Muscle of arm (tissue), 12 donors: ENCODE measurements around the gene PHACTR3. TPM values are rescaled to one million over a fixed set of nuclear protein-coding genes. Genes with fewer than 3 reads are reported as not detected.

Experiments used
- DNase-seq: peaks from one replicate; pipeline ENCODE4 v3.0.0-alpha.2; 2013
- polyA plus RNA-seq, 12 donors: library from polyadenylated mRNA; unstranded; fragments of 120-200 nt; gene quantifications; one replicate each; pipeline ENCODE4 v1.2.1, GENCODE V29; 2013; ENCODE audit not compliant: insufficient read length in 12 of 12

Gene PHACTR3
- polyA plus RNA-seq, 12 donors: 4.4 to 22.4 (median 9.2) TPM; not detected in 1

DNA sequence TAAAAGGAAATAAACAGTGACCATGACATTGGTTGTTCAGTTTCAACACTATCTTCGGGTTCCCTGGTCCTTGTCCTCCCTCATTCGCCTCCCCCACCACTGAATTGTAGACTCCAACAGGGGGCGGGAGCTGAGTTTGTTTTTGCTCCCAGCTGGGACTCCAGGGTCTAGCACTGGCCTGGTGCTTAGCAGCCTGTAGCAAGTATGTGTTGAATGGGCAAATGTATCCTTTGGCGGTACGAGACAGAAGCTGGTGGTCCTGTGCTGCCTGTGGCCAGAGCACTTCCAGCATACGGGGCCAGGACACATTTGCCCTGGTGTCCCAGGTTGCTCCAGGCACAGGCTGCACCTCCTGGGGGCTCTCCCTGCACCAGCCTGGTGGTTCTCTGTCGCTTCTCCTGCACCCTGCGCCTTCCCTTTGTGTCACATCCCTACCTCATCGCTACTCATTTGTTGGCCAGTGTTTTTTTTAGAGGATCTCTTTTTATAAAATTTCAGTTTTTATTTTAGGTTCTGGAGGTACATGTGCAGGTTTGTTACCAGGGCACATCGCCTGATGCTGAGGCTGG, 40.1 kb downstream of the PHACTR3 start:
- no peak for DNase-seq

DNA sequence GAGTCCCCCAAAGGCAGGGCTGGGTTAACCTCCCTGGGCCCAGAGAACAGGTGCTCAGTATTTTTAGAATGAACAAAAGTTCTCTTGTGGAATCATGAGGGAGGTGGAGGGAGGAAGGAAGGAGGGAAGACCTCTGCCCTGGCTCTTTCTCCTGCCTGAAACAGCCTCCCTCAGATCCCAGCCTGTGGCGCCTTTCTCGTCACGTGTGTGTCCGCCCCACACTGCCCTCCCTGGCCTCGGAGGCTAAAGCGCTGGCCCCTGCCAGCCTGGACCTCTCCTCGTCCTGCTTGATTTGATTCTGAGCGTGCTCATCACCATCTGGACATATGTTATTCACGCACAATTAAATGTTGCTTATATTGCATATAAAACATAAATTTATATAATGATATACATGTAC, 40.9 kb downstream of the PHACTR3 start:
- no peak for DNase-seq

DNA sequence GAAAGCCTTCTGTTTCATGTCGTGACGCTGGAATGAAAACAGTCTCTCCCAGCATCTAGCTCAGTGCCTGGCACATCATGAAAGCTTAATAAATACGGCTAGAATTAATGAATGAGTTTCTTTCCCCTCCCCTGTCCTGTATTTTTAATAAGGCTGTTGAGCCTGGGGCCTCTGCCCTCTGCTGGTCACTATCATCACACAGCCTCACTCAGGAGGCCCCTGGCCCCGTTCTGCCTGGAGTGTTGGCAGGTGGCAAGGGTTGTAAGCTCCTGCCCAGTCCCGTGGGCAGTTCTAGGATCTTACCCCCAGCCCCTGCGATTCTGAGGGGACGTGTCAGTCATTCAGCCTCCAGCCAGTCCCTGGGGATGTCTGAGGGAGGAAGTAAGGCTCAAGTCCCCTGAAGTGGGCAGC, 41.4 kb downstream of the PHACTR3 start:
- DNase-seq: no peak

DNA sequence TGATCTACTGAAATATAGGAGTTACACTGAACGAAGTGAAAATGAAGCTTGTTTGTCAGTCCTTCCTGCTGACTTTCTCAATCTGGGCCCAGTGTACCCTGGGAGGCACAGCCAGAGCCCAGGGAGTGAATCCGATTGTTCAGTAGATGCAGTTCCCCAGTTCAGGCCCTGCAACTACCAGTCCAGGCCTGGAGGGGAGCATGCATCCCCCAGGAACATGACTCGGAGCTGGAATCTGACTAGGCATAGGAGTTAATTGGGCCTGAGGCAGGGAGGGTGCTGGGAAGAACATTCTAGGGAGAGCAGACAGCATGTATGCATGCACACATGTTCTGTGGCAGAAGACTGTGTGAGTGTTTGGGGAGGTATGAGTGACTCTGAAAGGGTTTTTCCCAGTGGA, 42.1 kb downstream of the PHACTR3 start:
- DNase-seq: no peak

DNA sequence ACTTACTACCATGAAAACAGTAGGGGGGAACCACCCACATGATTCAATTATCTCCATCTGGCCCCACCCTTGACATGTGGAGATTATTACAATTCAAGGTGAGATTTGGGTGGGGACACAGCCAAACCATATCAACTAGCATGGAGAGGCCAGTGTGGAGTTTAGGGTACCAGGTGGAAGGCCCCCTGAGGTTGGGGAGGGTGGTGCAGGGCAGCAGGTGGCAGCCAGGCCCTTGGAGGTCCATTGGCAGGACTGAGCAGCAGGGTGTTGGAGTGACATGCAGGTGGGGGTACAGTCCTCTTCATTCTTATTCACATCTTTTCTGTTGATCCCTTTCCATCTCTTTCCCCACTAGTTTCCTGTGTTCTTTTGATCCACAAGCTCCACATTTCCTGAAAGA, 42.9 kb downstream of the PHACTR3 start:
- no peak for DNase-seq

DNA sequence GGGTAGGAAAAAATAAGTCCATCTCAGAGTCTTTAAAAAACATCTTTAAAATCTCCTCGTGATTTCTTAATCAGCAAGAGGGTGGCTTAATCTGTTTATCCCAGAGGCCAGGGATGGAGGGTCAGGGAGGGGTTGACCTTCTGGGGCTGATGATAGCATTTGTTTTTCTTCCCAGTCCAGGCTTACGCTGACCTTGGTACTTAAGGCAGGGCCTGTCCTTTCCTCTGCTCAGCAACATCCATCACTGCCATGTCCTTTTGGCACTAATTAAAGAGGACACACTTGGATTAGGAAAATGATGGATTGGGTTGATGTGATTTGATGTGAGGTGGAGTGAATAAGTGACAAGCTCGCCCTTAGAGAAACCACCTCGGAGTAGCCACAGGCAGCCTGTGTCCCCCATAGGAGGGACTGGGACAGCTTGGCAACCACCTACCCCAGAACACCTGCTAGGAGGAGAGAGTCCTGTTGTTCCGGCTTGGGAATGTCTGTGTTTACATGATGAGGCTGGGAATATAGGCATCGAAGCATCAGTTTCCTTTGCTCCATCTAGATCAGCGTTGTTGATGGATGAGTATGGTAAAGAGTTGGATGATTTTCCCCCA, 44.2 kb downstream of the PHACTR3 start:
- DNase-seq: no peak

DNA sequence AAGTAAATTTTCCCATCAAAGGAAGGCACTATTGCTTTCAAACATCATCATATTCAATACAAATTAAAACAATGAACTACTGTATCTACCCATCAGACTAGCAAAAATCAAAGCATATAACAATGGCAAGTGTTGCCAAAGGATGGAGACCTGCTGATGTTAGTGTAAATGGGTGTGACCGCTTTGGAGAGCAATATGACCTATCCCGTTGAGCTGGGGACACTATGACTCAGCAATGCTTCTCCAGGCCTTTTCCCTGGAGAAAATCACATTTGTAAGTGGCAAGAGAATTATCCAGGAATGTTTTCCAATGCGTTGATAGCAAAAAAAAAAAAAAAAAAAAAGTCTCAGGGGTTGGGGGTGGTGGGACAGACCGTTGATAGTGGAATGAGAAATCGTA, 46.1 kb downstream of the PHACTR3 start:
- no peak for DNase-seq

DNA sequence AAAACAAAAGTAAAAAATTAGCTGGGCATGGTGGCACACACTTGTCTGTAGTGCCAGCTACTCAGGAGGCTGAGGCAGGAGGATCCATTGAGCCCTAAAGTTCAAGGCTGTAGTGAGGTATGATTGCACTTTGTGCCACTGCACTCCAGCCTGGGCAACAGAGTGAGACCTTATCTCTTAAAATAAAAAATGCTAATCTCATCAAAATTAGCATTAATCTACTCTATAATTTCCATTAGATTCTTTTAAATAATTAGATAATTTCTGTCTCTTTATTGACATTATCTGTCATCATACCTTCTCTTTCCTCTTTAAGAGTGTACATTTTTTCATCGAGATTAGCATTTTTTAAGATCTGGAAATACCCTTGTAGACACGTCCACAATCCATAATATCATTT, 48.0 kb downstream of the PHACTR3 start:
- no peak for DNase-seq

DNA sequence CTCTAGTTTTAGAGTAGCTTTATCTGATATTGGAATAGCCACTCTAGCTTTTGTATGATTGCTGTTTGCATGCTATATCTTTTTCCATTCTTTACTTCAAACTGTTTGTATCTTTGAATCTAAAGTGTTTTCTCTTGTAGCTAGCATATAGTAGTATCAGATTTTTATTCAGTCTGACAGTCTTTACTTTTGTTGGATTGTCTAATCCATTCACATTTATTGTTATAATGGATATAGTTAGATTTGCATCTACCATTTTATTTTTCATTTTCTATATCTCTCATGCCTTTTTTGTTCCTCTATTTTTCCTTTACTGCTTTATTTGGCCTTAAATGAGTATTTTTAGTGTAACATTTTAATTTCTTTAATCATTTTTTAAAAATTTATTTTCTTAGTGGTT, 52.1 kb downstream of the PHACTR3 start:
- DNase-seq: no peak

DNA sequence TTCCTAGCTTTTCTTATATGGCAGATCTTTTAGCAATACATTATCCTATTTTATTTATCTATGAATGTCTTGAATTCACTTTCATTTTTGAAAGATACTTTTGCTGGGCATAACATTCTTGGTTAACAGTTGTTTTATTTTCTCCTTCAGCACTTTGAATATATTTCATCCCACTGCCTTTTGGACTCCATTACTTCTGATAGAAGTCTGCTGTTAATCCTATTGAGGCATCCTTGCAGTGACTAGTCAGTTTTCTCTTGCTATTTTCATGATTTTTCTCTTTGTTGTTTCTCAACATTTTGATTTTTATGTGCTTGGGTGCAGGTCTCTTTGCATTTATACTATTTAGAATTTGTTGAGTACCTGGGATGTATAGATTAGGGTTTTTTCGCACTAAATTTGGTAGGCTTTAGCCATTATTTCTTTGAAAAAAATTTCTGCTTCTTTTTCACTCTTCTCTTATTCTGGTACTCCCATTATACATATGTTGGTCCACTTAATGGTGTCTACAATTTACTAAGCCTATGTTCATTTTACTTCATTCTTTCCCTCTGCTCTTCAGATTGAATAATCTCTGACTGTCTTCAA, 53.2 kb downstream of the PHACTR3 start:
- DNase-seq: no peak

DNA sequence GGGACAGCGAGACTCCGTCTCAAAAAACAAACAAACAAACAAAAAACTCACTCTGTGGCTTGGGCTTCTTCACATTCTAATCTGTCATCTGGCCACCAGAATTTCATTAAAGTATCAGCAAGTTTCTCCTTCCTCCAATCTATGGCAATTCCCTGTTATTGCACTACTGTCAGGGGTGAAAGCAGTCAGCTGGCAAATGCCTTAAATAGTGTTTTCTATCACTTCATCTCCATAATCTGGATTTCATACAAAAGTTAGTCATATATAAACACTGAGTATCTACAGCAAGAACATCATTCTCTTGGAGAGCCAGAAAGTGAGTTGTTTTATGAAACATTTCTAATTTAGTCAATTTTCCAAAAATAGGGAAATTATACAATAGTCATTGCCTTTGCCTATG, 56.1 kb downstream of the PHACTR3 start:
- no peak for DNase-seq

DNA sequence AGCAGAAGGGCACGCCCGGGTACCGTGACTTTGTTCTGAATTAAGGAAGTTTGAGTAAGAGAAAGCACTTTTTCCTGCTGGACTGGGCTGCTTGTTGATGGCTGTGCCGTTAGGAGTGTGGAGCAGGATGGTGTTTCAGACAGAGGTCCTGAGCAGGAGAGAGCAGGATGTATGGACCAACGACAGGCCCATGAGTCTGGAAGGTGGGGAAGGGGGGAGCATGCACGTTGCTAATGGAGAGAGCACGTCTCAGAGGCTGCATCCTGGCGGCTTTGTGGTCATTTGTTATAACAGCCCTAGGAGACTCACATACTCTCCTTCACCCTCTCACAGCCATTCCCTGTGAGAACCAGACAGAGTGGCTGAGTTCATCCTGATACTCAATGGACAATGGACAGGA, 56.8 kb downstream of the PHACTR3 start:
- DNase-seq: no peak

DNA sequence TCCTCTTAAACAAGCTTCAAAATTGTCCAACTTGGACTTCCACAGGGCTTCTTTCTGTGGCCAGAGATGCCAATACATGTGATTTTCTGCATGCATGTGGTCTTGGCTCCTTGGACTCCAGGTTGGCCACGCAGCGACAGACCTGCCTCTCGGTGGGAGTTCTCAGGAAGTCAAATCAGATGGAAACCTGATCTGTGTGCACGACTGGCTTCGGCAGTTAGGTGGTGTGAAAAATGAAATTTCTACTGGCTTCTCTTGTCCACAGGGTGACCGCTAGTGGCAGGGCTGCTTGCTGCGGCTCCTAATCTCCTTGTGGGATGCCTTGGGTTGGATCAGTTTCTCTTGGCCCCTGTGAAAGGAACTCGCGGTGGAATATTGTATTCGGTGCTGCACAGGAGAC, 57.3 kb downstream of the PHACTR3 start:
- DNase-seq: no peak

DNA sequence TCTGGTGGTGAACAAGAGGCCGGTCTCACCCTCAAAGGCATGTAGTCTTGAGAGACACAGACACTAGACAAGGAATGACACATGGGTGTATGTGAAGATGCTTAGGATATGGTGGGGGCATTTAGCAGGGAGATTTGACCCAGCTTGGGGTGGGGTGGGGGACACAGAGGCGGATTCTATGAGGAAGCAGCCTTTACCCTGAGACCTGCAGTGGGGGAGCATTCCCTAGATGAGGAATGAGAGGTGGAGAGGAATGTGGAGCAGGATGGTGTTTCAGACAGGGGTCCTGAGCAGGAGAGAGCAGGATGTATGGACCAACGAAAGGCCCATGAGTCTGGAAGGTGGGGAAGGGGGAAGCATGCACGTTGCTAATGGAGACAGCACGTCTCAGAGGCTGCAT, 57.8 kb downstream of the PHACTR3 start:
- DNase-seq: no peak

DNA sequence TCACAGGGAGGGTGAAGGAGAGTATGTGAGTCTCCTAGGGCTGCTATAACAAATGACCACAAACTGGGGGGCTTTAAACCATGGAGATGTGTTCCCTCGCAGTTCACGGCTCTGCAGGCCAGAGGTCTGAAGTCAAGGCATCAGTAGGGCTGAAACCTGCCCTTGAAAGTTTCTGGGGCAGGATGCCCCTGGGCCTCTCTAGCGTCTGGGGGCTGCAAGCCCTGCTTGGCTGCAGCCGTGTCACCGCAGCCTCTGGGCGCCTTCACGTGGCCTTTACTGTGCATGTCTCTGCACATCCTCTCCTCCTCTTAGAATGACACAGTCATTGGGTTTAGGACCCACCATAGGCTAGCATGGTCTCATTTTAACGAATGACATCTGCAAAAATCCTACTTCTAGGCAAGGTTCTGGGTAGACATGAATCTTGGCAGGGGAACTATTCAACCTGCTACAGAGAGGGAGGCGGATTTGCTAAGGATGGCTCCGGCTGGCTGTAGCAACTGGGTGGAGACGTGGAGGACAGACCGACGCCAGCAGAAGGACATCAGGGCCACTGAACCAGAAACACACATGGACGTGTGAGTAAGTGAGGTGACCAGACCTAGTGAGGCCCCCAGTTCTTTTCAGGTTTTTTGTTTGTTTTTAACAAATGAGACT, 58.6 kb downstream of the PHACTR3 start:
- no peak for DNase-seq

DNA sequence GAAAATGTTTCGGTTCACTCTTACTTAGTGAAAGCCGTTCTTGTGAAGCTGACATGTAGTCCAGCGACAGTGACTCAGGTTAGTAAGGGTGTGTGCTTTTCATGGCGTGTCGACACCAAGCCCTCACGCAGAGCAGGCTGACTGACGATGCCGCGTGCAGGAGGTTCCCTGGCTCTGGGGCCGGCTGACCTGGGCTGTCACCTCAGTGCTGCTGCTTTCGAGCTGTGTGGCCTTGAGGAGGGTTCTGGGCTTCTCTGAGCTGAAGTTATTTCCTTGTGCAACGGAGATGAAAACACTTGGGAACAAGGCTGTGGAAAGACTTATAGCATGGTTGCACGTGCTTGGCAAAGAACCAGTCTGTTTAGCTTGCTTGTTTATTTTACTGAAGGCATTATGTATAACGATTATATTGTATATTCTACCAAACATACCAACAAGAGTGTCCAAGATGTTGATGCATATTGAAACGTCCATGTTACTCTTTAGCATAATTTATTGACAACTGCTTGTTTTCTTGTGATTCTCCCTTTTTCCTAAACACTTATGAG, 59.2 kb downstream of the PHACTR3 start:
- no peak for DNase-seq

DNA sequence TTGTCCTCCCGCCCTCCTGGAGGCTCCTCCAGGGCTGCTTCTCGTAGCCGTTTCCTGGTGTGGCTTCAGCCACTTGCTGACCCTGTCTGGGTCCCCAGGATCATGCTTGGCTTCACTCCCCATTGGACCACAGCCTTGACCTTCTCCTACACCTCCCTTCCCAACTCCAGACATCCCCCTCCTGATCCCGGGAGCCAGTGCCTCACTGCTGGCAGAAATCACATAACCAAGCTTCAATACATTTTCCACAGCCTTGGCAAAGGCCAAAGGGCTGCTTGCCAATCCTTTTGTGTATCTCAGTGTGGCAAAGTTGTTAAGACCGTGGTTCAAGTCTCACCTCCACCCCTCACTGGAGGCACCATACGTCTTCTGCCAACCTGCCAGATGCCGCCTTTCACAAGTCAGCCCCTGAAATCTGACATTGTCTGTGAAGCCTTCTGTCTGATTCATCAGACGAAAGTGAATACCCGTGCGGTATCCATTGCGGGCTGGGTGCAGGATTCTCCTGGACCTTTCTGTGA, 60.1 kb downstream of the PHACTR3 start:
- DNase-seq: no peak

DNA sequence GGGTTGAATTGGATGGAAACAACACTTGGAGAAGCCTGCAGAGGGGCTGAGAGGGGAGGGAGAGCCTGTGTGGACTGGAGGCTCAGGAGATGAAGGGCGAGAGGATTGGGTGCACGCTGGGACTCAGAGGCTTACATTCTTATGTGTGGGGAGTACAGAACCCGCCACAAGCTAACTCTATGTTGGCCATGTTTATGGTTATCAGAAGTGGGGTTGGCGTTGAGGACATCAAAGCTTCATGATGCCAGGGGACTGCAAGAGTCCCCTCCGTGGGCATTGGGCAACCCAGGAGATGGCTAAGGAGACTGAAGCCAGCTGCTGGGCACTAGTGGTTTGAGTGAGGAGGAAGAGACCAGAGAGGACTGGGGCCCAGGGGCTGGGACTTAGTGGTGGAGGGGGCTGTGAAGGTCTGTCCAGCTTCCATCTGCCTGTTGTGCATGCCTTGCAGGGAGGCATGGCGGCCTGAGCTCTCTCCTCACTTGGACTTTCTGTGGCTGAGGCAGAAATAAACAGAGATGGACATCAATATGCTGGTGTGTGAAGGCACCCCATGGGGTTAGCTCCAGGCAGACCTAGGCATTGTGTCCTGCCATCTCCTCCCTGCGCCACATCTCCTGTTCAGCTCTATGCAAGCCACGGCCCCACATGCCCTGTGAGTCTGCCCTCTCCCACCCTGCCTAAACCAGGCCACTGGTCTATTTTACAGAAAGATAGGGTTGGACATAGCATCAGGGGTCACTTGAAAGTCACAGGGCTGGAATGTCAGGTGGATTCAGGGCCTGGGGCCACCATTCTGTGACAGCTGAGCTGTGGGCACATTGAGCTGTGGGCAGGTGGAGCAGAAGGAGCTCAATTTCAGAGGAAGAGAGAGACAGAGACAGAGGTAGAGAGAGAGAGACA, 61.6 kb downstream of the PHACTR3 start:
- no peak for DNase-seq

DNA sequence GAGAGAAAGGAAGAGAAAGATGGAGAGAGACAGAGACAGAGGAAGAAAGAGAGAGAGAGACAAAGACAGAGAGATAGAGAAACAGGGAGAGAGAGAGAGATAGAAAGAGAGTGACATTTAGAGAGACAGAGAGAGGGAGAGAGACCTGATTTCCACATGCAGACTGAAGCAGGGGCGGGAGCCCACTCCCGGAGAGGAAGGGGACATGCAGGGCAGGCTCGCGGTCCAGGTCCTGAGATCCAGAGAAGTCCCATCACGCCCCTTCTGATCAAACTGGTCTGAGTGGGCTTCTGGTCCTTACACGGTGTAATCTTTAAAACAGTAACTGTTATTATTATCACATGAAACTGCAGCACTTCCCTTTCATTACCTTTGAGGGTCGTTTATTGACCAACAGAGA, 62.2 kb downstream of the PHACTR3 start:
- no peak for DNase-seq

DNA sequence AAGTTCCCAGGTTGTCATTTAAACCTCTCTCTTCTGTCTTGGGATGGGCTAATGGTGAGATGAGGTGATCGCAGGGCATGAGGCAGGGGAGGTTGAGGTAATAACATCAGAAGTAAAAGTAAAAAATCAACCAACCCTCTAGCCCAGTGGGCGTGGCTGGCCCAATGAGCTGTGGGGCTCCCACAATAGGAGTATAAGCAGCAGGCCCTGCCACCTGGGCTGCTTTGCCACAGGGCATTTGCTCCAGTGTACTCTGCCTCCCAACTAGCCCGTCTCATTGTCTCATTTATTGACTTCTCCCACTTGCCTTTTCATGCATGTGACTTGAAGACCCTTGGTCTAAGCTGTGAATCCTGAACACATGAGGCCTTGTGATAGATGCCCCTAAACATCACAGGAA, 62.8 kb downstream of the PHACTR3 start:
- no peak for DNase-seq

DNA sequence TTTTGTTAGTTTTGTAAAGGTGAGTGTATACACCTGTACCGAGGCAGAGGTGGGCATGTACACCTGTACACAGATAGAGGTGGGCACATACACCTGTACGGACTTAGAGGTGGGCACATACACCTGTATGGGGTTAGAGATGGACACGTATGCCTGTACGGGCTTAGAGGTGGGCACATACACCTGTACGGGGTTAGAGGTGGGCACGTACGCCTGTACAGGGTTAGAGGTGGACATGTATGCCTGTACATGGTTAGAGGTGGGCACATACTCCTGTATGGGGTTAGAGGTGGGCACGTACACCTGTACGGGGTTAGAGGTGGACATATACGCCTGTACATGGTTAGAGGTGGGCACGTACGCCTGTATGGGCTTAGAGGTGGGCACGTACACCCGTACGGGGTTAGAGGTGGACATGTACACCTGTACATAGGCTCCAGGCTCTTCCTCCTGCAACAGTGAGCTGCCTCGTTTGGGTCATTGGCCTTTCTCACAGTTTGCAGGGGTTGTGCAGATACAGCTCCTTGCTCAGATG, 63.7 kb downstream of the PHACTR3 start:
- DNase-seq: no peak
